HCT116 (cell line): ENCODE measurements around the gene BARX1. TPM values are rescaled to one million over a fixed set of nuclear protein-coding genes. Genes with fewer than 3 reads are reported as not detected.

Source experiments
- ATAC-seq: fragments of 200-7000 bp; cut with Tn5 transposase; 2 replicates; pipeline ENCODE4 v1.9.1; 2020; ENCODE audit warnings: mild to moderate bottlenecking, moderate library complexity
- BruUV-seq: library from RNA; stranded (reverse); fragments of 400-500 nt; replicated peaks from 2 replicates; lab custom pipeline; 2021; lab: Mats Ljungman, UMichigan
- CTCF ChIA-PET: fragments of 300-600 bp; sonication (Branson Sonifier 250); formaldehyde crosslinking; loops from one replicate; lab custom pipeline; 2021; ENCODE audit warnings: antibody characterized with exemption; lab: Charles Lee
- POLR2A ChIA-PET: fragments of 300-600, 350-600 bp; sonication (Branson Sonifier 250); formaldehyde crosslinking; loops from one replicate; lab custom pipeline; 2021; ENCODE audit warnings: antibody characterized with exemption; lab: Charles Lee
- RAD21 ChIA-PET, 2 experiments: fragments of 300-600 bp; sonication (Branson Sonifier 250); formaldehyde crosslinking; loops; one replicate each; lab custom pipeline; 2023; ENCODE audit warnings: low total read pairs in 2 of 2; ENCODE audit not compliant: uncharacterized antibody in 2 of 2, unreplicated experiment in 2 of 2, low non-redundant PET in 1 of 2; lab: Charles Lee
- DNase-seq: peaks from one replicate; pipeline ENCODE4 v3.0.0-alpha.2; 2010; ENCODE audit warnings: low read depth, low spot score
- H2AFZ ChIP-seq: fragments of 200-600 bp; shearing (Covaris generic), sonication (generic); 2 replicates; pipeline ENCODE4 v1.6.1; 2017; ENCODE audit warnings: low read depth, mixed run types, mixed read lengths, antibody characterized with exemption, low read length; ENCODE audit not compliant: poor library complexity, severe bottlenecking
- H3K27ac ChIP-seq: 2 replicates; pipeline ENCODE4 v1.5.1; 2012; ENCODE audit warnings: low read depth, low read length
- H3K27me3 ChIP-seq: fragments of 200-600 bp; sonication (generic); 2 replicates; pipeline ENCODE4 v1.6.1; 2016; ENCODE audit warnings: mixed run types, low read length, mixed read lengths; ENCODE audit not compliant: insufficient read depth
- H3K36me3 ChIP-seq, 2 experiments: fragments of 200-500 bp in 1 of 2; fragments of 200-600 bp in 1 of 2; sonication (Bioruptor generic) in 1 of 2; sonication (generic) in 1 of 2; 2 replicates each; pipeline versions ENCODE4 v1.5.1 to v1.6.1; 2014 to 2016; ENCODE audit warnings: low read length in 2 of 2, inconsistent platforms in 1 of 2, mixed read lengths in 1 of 2, mixed run types in 1 of 2; ENCODE audit not compliant: insufficient read depth in 2 of 2, control insufficient read depth in 1 of 2
- H3K4me1 ChIP-seq, 2 experiments: fragments of 200-600 bp in 1 of 2; sonication (generic) in 1 of 2; 2 replicates each; pipeline versions ENCODE4 v1.5.1 to v1.6.1; 2012 to 2017; ENCODE audit warnings: low read length in 2 of 2, inconsistent platforms in 1 of 2, mild to moderate bottlenecking in 1 of 2, mixed read lengths in 1 of 2, mixed run types in 1 of 2, moderate library complexity in 1 of 2; ENCODE audit not compliant: insufficient read depth in 2 of 2, control insufficient read depth in 1 of 2
- H3K4me2 ChIP-seq: fragments of 200-600 bp; sonication (generic); 2 replicates; pipeline ENCODE4 v1.6.1; 2017; ENCODE audit warnings: mixed run types, low read length, mixed read lengths
- H3K4me3 ChIP-seq, 2 experiments: fragments of 200-600 bp in 1 of 2; sonication (generic) in 1 of 2; replicated peaks in 1 of 2; 2 replicates each; pipeline ENCODE4 v1.5.1; 2011 to 2016; ENCODE audit warnings: low read length in 2 of 2, control low read depth in 1 of 2, low read depth in 1 of 2, mild to moderate bottlenecking in 1 of 2, mixed read lengths in 1 of 2, mixed run types in 1 of 2
- H3K79me2 ChIP-seq: fragments of 200-600 bp; sonication (generic); 2 replicates; pipeline ENCODE4 v1.6.1; 2017; ENCODE audit warnings: mild to moderate bottlenecking, mixed run types, low read length, moderate library complexity, mixed read lengths; ENCODE audit not compliant: insufficient read depth
- H3K9ac ChIP-seq: fragments of 200-600 bp; sonication (generic); 2 replicates; pipeline ENCODE4 v1.6.1; 2016; ENCODE audit warnings: low read length, mixed read lengths
- H3K9me2 ChIP-seq: fragments of 200-600 bp; sonication (generic), shearing (Covaris generic); 2 replicates; pipeline ENCODE4 v1.6.1; 2017; ENCODE audit warnings: mixed run types, mild to moderate bottlenecking, moderate library complexity; ENCODE audit not compliant: insufficient read depth
- H3K9me3 ChIP-seq, 2 experiments: fragments of 200-500 bp in 1 of 2; fragments of 200-600 bp in 1 of 2; sonication (Bioruptor generic) in 1 of 2; sonication (generic) in 1 of 2; 2 replicates each; pipeline ENCODE4 v1.6.1; 2014 to 2017; ENCODE audit warnings: low read length in 2 of 2, mixed read lengths in 2 of 2, inconsistent platforms in 1 of 2, low read depth in 1 of 2, mild to moderate bottlenecking in 1 of 2, mixed run types in 1 of 2, moderate library complexity in 1 of 2; ENCODE audit not compliant: control insufficient read depth in 1 of 2, insufficient read depth in 1 of 2
- H4K20me1 ChIP-seq: fragments of 200-600 bp; sonication (generic), shearing (Covaris generic); 2 replicates; pipeline ENCODE4 v1.6.1; 2017; ENCODE audit warnings: mixed run types, mild to moderate bottlenecking, moderate library complexity; ENCODE audit not compliant: insufficient read depth
- ATF3 ChIP-seq: IDR thresholded peaks from 2 replicates; pipeline ENCODE4 v1.6.1; 2012
- CBX3 ChIP-seq: IDR thresholded peaks from 2 replicates; pipeline ENCODE4 v1.6.1; 2012; ENCODE audit warnings: low read depth
- CEBPB ChIP-seq: IDR thresholded peaks from 2 replicates; pipeline ENCODE4 v1.6.1; 2012; ENCODE audit warnings: low read depth
- CTCF ChIP-seq, 3 experiments: fragments of 200-600 bp in 1 of 3; sonication (generic) in 1 of 3; IDR thresholded peaks in 2 of 3; conservative IDR thresholded peaks in 1 of 3; 2 replicates each; pipeline ENCODE4 v1.5.1; 2012 to 2017; ENCODE audit warnings: low read depth in 2 of 3, low read length in 2 of 3, antibody characterized with exemption in 1 of 3, borderline replicate concordance in 1 of 3, control low read depth in 1 of 3, mild to moderate bottlenecking in 1 of 3, mixed read lengths in 1 of 3, mixed run types in 1 of 3, moderate library complexity in 1 of 3; ENCODE audit not compliant: insufficient read depth in 1 of 3
- EGR1 ChIP-seq: IDR thresholded peaks from 2 replicates; pipeline ENCODE4 v1.6.1; 2012; ENCODE audit warnings: low read depth
- ELF1 ChIP-seq: IDR thresholded peaks from 2 replicates; pipeline ENCODE4 v1.6.1; 2012; ENCODE audit warnings: low read depth, borderline replicate concordance
- EZH2 ChIP-seq: fragments of 200-600 bp; sonication (generic); IDR thresholded peaks from 2 replicates; pipeline ENCODE4 v1.6.1; 2017; ENCODE audit warnings: antibody characterized with exemption, mixed run types
- EZH2phosphoT487 ChIP-seq: fragments of 200-600 bp; IDR thresholded peaks from 2 replicates; pipeline ENCODE4 v1.6.1; 2018; ENCODE audit warnings: antibody characterized with exemption, borderline replicate concordance
- FOSL1 ChIP-seq: IDR thresholded peaks from 2 replicates; pipeline ENCODE4 v1.6.1; 2012; ENCODE audit warnings: low read depth
- JUND ChIP-seq: IDR thresholded peaks from 2 replicates; pipeline ENCODE4 v1.6.1; 2012
- MAX ChIP-seq: IDR thresholded peaks from 2 replicates; pipeline ENCODE4 v1.6.1; 2012
- POLR2A ChIP-seq: IDR thresholded peaks from 2 replicates; pipeline ENCODE4 v1.7.0; 2011; ENCODE audit warnings: borderline replicate concordance; ENCODE audit not compliant: insufficient read depth, insufficient read length; ENCODE audit errors: extremely low read depth
- POLR2AphosphoS5 ChIP-seq: IDR thresholded peaks from 2 replicates; pipeline ENCODE4 v1.6.1; 2011; ENCODE audit warnings: mild to moderate bottlenecking, low read depth, low read length, moderate library complexity
- REST ChIP-seq: IDR thresholded peaks from 2 replicates; pipeline ENCODE4 v1.6.1; 2012; ENCODE audit warnings: low read depth
- SIN3A ChIP-seq: IDR thresholded peaks from 2 replicates; pipeline ENCODE4 v1.6.1; 2012; ENCODE audit warnings: low read depth
- SRF ChIP-seq: IDR thresholded peaks from 2 replicates; pipeline ENCODE4 v1.6.1; 2012; ENCODE audit warnings: low read depth
- YY1 ChIP-seq: IDR thresholded peaks from 2 replicates; pipeline ENCODE4 v1.6.1; 2011; ENCODE audit warnings: low read length, low read depth, moderate library complexity, mild to moderate bottlenecking; ENCODE audit not compliant: insufficient replicate concordance; ENCODE audit errors: extremely low read depth
- ZBTB33 ChIP-seq: IDR thresholded peaks from 2 replicates; pipeline ENCODE4 v1.6.1; 2011; ENCODE audit warnings: mild to moderate bottlenecking, low read length, moderate library complexity; ENCODE audit not compliant: insufficient replicate concordance; ENCODE audit errors: extremely low read depth
- ZNF274 ChIP-seq: fragments of 200-500 bp; sonication (Bioruptor generic); IDR thresholded peaks from 2 replicates; pipeline ENCODE4 v1.6.1; 2014; ENCODE audit warnings: mild to moderate bottlenecking, low read depth, low read length, inconsistent platforms
- intact Hi-C: fragments of 100-400 bp; cut with micrococcal nuclease; formaldehyde crosslinking; loops from 2 replicates; pipeline ENCODE4 v1.10.0; 2022
- total RNA-seq: library from RNA; stranded (reverse); gene quantifications from one replicate; pipeline ENCODE4 v1.2.1, GENCODE V29; 2021; ENCODE audit not compliant: unreplicated experiment

BARX1 gene
- total RNA-seq, 1 experiment from 2014 or later = not detected

- intact Hi-C loops = no loop called here
- Histone ChIP-seq H3K27me3 (peaks cover 26% of the 10 kb centered on the region; the same call in 1 of the 2 replicates), H3K9me2 (no peaks in the 10 kb centered on the region), H3K27ac (no peak overlapping the region), H3K9ac (no peak overlapping the region), H4K20me1 (no peaks in the 10 kb centered on the region), H3K36me3 (no peaks in the 10 kb centered on the region), H3K4me2 (no peak overlapping the region), H3K4me3 (no peak overlapping the region), H3K79me2 (no peaks in the 10 kb centered on the region), H3K9me3 (no peaks in the 10 kb centered on the region), H2AFZ (no peak overlapping the region), H3K4me1 (no peaks in the 10 kb centered on the region)
- no peak for ATAC-seq
- ChIA-PET RAD21 (interaction anchor here in 1 of 2 experiments (0.5 kb wide), 1 partner anchor 265 kb away, joined by 3 read pairs; no protein-coding TSS in a partner anchor), CTCF (interaction anchor here (0.9 kb wide), 1 partner anchor 71 kb away, joined by 3 read pairs; no protein-coding TSS in a partner anchor), POLR2A (no interaction called here)
- no peak for DNase-seq
- BruUV-seq = no TSS peak
- TF ChIP-seq ATF3 = no peak
- no peak for TF ChIP-seq ELF1
- no peak for TF ChIP-seq ZNF274
- no peak for TF ChIP-seq REST
- no peak for TF ChIP-seq ZBTB33
- TF ChIP-seq FOSL1 = no peak
- TF ChIP-seq YY1 = no peak
- TF ChIP-seq MAX = no peak
- no peak for TF ChIP-seq SIN3A
- no peak for TF ChIP-seq JUND
- TF ChIP-seq EGR1 = no peak
- TF ChIP-seq CEBPB = no peak
- no peak for TF ChIP-seq EZH2
- no peak for TF ChIP-seq POLR2AphosphoS5
- TF ChIP-seq CTCF (IDR thresholded peaks at IDR 0.05 in 2 of 3, conservative IDR thresholded peaks at IDR 0.05 in 1 of 3; ENCODE audit: borderline replicate concordance in 1 of 3, insufficient read depth in 1 of 3, low read depth in 2 of 3, low read length in 2 of 3) = no peak
- no peak for TF ChIP-seq CBX3
- no peak for TF ChIP-seq POLR2A
- TF ChIP-seq EZH2phosphoT487 = no peak
- TF ChIP-seq SRF = no peak
Measured at GRCh38 chr9:93930070-93930469, 25.1 kb downstream of the BARX1 start.
